ENCODE data around the gene PIK3CB. TPM values are rescaled to one million over a fixed set of nuclear protein-coding genes. Genes with fewer than 3 reads are reported as not detected.
A peak's percentile ranks its signal among the peaks of the same experiment; 100 is the strongest.
"Not testable (repeated sequence)": the region's sequence is repeated elsewhere in the genome, so short reads cannot be mapped to it uniquely, and the experiment has no call there.

The PIK3CB gene
- total and polyA plus RNA-seq, 2 of the 8 experiments (the other 6 are each of a cell fraction or from before 2014, with no cell fraction given), result 8.3 to 35.2 TPM

GRCh38 chr3:138832473-138833057 lies 2.2 kb downstream of the PIK3CB start:
- FAIRE-seq; H3K14ac ChIP-seq (ENCODE audit: insufficient read length); H3K23ac ChIP-seq (ENCODE audit: insufficient read length); H2AFZ ChIP-seq (ENCODE audit: low read length); H3K27ac ChIP-seq (ENCODE audit: low read depth, low read length); H3K56ac ChIP-seq (replicated peaks; ENCODE audit: insufficient read length, low read depth, low read length); H3K36me3 ChIP-seq (ENCODE audit: control insufficient read depth in 2 of 4, insufficient read depth in 4 of 4, low read length in 3 of 4); H4K8ac ChIP-seq (ENCODE audit: extremely low read depth, insufficient read depth, low read length); H2BK12ac ChIP-seq (ENCODE audit: low read depth, low read length); H4K20me1 ChIP-seq (replicated peaks in 1 of 2; ENCODE audit: control insufficient read depth in 1 of 2, insufficient read depth in 2 of 2, low read length in 2 of 2); DNase-seq (ENCODE audit: low read depth in 1 of 2, low spot score in 2 of 2); H3K4me1 ChIP-seq (replicated peaks in 1 of 4; ENCODE audit: control insufficient read depth in 3 of 4, insufficient read depth in 4 of 4, low read length in 3 of 4); H3K4ac ChIP-seq (replicated peaks; ENCODE audit: insufficient read length, low read depth, low read length); H4K91ac ChIP-seq (replicated peaks; ENCODE audit: insufficient read length, low read length); H2BK20ac ChIP-seq (ENCODE audit: low read length); H2AK5ac ChIP-seq (ENCODE audit: low read depth, low read length); H2BK15ac ChIP-seq (ENCODE audit: low read length); H2BK5ac ChIP-seq (ENCODE audit: low read depth, low read length); H3K9me3 ChIP-seq (ENCODE audit: insufficient read depth in 2 of 2, low read depth in 1 of 2, low read length in 1 of 2); H3K79me1 ChIP-seq (ENCODE audit: low read depth, low read length); H4K5ac ChIP-seq (ENCODE audit: insufficient read length, low read depth, low read length); H2BK120ac ChIP-seq (replicated peaks; ENCODE audit: low read depth, low read length); H3K18ac ChIP-seq (ENCODE audit: extremely low read depth, low read length); H3K27me3 ChIP-seq (replicated peaks in 1 of 4; ENCODE audit: control insufficient read depth in 3 of 4, extremely low read depth in 1 of 4, insufficient read depth in 3 of 4, low read length in 3 of 4); H3K4me3 ChIP-seq (ENCODE audit: extremely low read depth in 1 of 4, insufficient read depth in 2 of 4, low read depth in 3 of 4, low read length in 4 of 4); H3K9ac ChIP-seq (replicated peaks in 1 of 4; ENCODE audit: extremely low read depth in 1 of 4, low read depth in 3 of 4, low read length in 3 of 4): not testable (repeated sequence)
- Histone ChIP-seq H3K23me2 (ENCODE audit: low read depth, low read length) (peaks cover 12% of the 10 kb centered on the region), H3K79me2 (ENCODE audit: control insufficient read depth in 1 of 2, insufficient read depth in 2 of 2, low read length in 2 of 2) (peaks cover 3 to 58% of the 10 kb centered on the region in 2 experiments; a peak in 3 of 4 replicates), H3K4me2 (ENCODE audit: insufficient read depth in 1 of 2, low read depth in 2 of 2, low read length in 2 of 2) (peak overlapping the region in 1 of 2 experiments; percentile 7; a peak in 2 of 4 replicates)
- 90% methylated on average over 23 of the region's 27 CpGs; no CpG with 5 or more reads in 1 of the 2 experiments for WGBS, 2 experiments (ENCODE audit: extremely low coverage in 1 of 2, insufficient coverage in 1 of 2, insufficient read length in 1 of 2, insufficient replicate concordance in 2 of 2, low coverage in 1 of 2, low lambda C conversion rate in 2 of 2, missing lambda C conversion rate in 1 of 2)
- CTCF ChIA-PET (ENCODE audit: partially characterized antibody), result interaction anchor here (0.6 to 1.9 kb wide), 4 partner anchors 15 to 101 kb away, joined by 3 to 8 read pairs (median 3); no protein-coding TSS in a partner anchor
- POLR2A ChIA-PET (ENCODE audit: partially characterized antibody), result interaction anchor here (0.6 to 0.9 kb wide), 2 partner anchors 29 to 87 kb away, joined by 3 read pairs; no protein-coding TSS in a partner anchor
